HG02973 (cell line): ENCODE data around the gene TNNT1.

Source experiments
- ATAC-seq: cut with Tn5 transposase; IDR thresholded peaks from one replicate; pipeline ENCODE4 v1.9.1; 2021; ENCODE audit warnings: moderate library complexity; ENCODE audit not compliant: unreplicated experiment

TNNT1 gene

DNA sequence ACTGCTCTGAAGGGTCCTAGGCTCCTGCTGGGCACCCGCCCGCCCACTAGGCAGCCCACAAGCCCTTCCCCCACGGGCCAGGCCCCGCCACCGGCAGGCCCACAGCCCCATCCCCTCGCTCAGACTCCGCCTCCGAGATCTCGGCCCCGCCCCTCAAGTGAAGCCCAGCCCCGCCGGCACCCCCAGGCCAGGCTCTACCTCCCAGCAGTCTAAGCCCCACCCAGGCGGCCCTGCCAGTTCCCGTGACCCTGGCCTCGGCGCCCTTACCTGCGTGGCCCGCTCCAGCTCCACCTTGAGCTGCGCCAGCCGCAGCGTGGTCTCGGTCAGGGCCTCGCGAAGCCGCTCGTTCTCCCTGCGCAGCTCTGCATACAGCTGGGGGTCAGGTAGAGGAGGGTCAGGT lies 57.1 kb downstream of the TNNT1 start:
- ATAC-seq, result no peak

- ATAC-seq, result no peak
These were observed 57.7 kb downstream of the TNNT1 start for GRCh38 chr19:55091126-55091910.

- ATAC-seq, result no peak
These were observed 58.4 kb downstream of the TNNT1 start for GRCh38 chr19:55090564-55090963.

DNA sequence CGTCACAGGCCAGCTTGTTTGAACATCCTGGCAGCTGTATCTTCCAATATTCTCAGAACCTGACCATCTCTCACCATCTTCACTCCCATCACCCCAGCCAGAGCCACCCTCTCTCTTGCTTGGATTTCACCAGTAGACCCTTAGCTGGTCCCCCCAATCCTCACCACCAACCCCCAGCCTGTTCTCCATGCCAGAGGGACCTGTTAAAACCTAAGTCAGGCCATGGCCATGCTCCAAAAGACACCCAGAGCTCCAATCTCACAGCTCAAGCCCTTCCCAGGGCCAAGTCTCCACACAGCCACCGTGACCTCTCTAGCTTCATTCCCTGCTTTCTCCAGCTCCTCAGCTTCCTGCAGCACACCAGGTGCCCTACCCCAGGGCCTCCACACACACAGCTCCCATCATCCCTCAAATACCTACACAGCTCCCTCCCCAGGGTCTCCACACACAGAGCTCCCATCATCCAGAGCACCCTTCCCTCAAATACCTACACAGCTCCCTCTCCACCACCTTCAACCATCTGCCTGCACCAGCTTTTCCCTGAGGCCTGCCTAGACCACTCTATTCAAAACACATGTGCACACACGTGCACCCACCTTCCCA lies 59.6 kb downstream of the TNNT1 start:
- no peak for ATAC-seq

DNA sequence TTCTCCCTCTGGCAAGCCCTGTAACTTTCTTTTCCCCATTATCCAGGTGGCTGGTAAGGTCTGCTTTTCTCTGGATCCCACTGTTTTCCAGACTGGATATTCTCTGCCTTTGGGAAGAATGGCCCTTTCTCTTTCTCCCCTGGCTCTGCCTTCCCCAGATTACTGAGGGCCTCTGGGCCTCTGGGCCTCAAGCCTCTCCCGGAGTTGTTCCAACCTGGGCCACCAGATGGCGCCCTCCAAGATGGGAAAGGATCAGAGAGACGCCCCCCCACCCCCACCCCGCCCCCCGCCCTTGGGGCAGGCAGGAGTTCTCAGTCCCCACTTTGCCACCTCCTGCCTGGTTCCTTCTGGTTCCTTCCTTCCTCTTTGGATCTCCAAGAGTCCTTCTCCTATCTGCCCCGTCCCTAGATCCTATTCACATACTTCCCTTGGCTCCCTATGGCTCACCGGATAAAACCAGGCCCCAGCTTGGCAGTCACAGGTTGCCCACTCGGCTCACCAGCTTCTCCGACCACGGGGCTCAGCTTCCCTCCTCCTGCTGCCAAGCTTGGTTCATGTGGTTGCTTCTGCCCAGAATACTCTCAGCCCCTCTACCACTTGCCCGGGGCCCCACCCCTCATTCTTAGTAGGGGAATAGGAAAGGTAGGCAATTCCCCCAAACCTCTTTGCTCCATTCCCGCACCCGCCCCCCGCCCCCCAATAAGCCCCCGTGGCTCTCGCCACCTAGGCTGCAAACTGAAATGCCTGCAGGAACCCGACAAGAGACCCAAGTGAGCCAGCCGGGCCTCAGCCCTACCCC lies 60.3 kb downstream of the TNNT1 start:
- no peak for ATAC-seq

- no peak for ATAC-seq
These were observed 61.0 kb downstream of the TNNT1 start for GRCh38 chr19:55088021-55088451.

DNA sequence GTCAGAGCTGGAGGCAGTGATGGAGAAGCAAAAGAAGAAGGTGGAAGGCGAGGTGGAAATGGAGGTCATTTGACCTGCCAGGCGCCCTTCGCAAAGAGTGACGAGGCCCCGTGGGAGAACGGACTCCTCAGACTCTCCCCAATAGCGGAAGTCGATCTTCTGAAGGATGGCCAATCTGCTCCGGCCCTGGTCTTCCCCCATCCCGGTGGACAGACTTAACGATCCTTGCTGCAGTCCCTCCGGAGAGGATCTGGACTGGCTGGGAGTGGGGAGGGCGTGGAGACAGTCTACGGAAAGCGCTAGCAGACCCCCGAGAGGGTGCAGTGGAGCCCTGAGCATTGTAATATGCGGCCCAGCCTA lies 61.5 kb downstream of the TNNT1 start:
- no peak for ATAC-seq

- no peak for ATAC-seq
These were observed 62.1 kb downstream of the TNNT1 start for GRCh38 chr19:55086730-55087541.

DNA sequence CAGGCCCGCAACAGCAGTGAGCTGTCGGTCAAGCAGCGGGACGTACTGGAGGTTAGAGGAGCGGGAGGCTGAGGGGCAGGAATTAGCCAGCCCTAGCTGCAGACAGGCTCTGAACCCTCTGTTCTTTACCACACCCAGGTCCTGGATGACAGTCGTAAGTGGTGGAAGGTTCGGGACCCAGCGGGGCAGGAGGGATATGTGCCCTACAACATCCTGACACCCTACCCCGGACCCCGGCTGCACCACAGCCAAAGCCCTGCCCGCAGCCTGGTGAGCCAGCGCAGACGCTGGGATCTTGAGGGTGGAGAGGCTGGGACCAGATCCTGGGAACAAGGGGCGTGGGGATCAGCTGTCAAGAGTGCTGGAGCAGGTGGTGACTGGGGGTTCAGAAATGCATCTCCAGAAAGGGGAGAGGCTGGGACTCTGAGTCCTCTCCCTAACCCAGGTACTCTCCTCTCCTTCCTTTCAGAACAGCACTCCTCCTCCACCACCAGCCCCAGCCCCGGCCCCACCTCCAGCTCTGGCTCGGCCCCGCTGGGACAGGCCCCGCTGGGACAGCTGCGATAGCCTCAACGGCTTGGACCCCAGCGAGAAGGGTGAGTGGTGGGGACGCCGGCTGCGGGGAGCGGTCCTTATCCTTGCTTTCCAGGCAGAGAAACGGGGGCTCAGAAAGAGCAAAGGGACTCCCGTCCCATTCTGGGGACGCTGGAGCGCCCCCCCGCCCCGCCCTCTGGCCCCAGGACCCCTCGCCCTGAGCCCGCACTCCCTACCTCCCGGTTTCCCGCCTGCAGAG lies 62.9 kb downstream of the TNNT1 start:
- no peak for ATAC-seq

- no peak for ATAC-seq
These were observed 64.6 kb downstream of the TNNT1 start for GRCh38 chr19:55084416-55084815.

- ATAC-seq, result no peak
These were observed 65.8 kb downstream of the TNNT1 start for GRCh38 chr19:55083004-55083850.
